GM19328 (cell line): Measurements from ENCODE around the gene COL19A1.

ENCODE experiments used
- ATAC-seq: cut with Tn5 transposase; IDR thresholded peaks from one replicate; pipeline ENCODE4 v1.9.1; 2021; ENCODE audit warnings: mild to moderate bottlenecking, moderate library complexity; ENCODE audit not compliant: unreplicated experiment

The COL19A1 gene

GRCh38 chr6:70162972-70163371 is 296.6 kb downstream of the COL19A1 start:
- no peak for ATAC-seq

- no peak for ATAC-seq
These were observed 297.4 kb downstream of the COL19A1 start for GRCh38 chr6:70163795-70164194.

GRCh38 chr6:70164556-70164955 is 298.2 kb downstream of the COL19A1 start:
- ATAC-seq: no peak

- ATAC-seq: peak; percentile 86
These were observed 300.0 kb downstream of the COL19A1 start for GRCh38 chr6:70166088-70166958.

GRCh38 chr6:70168681-70169377 is 302.5 kb downstream of the COL19A1 start:
- no peak for ATAC-seq

GRCh38 chr6:70171236-70171635 is 304.9 kb downstream of the COL19A1 start:
- ATAC-seq: no peak

- no peak for ATAC-seq
These were observed 305.9 kb downstream of the COL19A1 start for GRCh38 chr6:70172252-70172651.

GRCh38 chr6:70175770-70176169 is 309.4 kb downstream of the COL19A1 start:
- no peak for ATAC-seq

- ATAC-seq: no peak
These were observed 310.6 kb downstream of the COL19A1 start for GRCh38 chr6:70176842-70177550.

- no peak for ATAC-seq
These were observed 314.0 kb downstream of the COL19A1 start for GRCh38 chr6:70180183-70180900.

- ATAC-seq: no peak
These were observed 314.7 kb downstream of the COL19A1 start for GRCh38 chr6:70180901-70181599.

GRCh38 chr6:70183538-70183937 is 317.2 kb downstream of the COL19A1 start:
- no peak for ATAC-seq

- ATAC-seq: no peak
These were observed 318.4 kb downstream of the COL19A1 start for GRCh38 chr6:70184723-70185122.

GRCh38 chr6:70186461-70186860 is 320.1 kb downstream of the COL19A1 start:
- ATAC-seq: no peak

- ATAC-seq: no peak
These were observed 321.8 kb downstream of the COL19A1 start for GRCh38 chr6:70188202-70188601.

GRCh38 chr6:70194421-70194820 is 328.1 kb downstream of the COL19A1 start:
- ATAC-seq: no peak

GRCh38 chr6:70196531-70196930 is 330.2 kb downstream of the COL19A1 start:
- ATAC-seq: no peak

GRCh38 chr6:70198785-70199184 is 332.4 kb downstream of the COL19A1 start:
- no peak for ATAC-seq

- ATAC-seq: no peak
These were observed 342.0 kb downstream of the COL19A1 start for GRCh38 chr6:70208235-70208790.

- no peak for ATAC-seq
These were observed 344.1 kb downstream of the COL19A1 start for GRCh38 chr6:70210462-70210861.
